SIG-M5 treated with dmso at 0.1 percent for 504 hours (cell line): Measurements from ENCODE around the gene UNC79.

Source experiments
- DNase-seq: peaks from one replicate; lab custom pipeline; 2025; ENCODE audit not compliant: unreplicated experiment; lab: John Stamatoyannopoulos, UW

UNC79 gene

GRCh38 chr14:93655078-93655750 lies 224.5 kb downstream of the UNC79 start:
- peak; percentile 46 for DNase-seq

GRCh38 chr14:93657875-93658274 lies 227.1 kb downstream of the UNC79 start:
- DNase-seq, result no peak

DNA sequence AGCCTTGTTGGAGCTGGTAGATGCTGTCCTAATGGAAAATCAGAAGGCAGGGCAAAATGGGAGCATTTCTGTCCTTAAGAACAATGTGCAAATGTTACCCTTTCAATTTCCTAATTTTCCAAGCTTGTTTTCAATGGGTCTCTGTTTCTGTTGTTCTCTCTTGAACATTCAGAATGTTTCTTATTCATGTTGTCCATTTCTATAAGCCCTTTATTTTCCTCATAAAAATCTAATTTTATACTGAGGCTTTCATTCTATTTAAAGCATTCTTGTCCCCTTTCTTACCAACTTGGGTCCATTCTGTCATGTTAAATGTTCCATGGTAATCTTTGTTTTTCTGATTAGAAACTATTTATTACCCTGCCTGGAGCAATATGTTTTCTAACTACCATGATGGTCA lies 232.6 kb downstream of the UNC79 start:
- DNase-seq, result no peak

DNA sequence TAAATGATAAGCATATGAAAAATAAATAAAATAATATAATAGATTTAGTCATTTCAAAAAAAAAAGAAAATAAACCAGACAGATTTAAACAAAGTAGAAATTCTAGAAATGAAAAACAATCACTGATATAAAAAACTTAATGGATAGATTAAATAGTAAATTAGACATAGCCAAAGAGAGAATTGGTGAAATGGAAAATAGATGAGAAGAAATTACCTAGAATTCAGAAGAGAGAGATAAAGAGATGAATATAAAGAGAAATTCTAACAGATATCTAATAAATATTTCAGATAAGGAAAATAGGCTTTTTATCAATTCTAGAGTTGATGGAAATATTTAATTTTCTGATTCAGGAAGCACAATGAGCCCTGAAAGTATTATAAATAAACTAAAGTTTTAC lies 234.4 kb downstream of the UNC79 start:
- no peak for DNase-seq

GRCh38 chr14:93669632-93670031 lies 238.9 kb downstream of the UNC79 start:
- DNase-seq, result no peak

GRCh38 chr14:93674343-93674742 lies 243.6 kb downstream of the UNC79 start:
- DNase-seq, result no peak

DNA sequence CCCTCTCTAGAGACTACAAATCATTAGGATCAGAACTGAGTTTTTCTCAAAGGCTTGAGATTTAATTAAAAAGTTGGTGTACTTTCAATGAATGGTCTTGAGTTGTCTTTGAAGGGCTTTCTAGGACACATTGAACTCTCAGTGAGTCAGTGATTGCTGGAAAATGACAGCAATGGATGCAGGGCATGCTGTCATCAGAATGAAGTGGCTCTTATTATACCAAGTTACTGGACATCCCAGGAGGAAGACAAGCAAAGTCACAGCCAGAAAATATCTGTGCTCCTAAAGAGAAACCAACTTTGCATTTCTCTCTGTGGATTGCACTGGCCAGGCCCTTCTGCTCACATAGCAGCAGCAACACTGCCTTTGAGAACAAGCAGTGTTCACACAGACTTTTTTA lies 244.9 kb downstream of the UNC79 start:
- no peak for DNase-seq

- DNase-seq, result no peak
Observed at GRCh38 chr14:93676416-93676958, 245.7 kb downstream of the UNC79 start.

- DNase-seq, result no peak
Observed at GRCh38 chr14:93682459-93682858, 251.7 kb downstream of the UNC79 start.

GRCh38 chr14:93683226-93683625 lies 252.5 kb downstream of the UNC79 start:
- no peak for DNase-seq

DNA sequence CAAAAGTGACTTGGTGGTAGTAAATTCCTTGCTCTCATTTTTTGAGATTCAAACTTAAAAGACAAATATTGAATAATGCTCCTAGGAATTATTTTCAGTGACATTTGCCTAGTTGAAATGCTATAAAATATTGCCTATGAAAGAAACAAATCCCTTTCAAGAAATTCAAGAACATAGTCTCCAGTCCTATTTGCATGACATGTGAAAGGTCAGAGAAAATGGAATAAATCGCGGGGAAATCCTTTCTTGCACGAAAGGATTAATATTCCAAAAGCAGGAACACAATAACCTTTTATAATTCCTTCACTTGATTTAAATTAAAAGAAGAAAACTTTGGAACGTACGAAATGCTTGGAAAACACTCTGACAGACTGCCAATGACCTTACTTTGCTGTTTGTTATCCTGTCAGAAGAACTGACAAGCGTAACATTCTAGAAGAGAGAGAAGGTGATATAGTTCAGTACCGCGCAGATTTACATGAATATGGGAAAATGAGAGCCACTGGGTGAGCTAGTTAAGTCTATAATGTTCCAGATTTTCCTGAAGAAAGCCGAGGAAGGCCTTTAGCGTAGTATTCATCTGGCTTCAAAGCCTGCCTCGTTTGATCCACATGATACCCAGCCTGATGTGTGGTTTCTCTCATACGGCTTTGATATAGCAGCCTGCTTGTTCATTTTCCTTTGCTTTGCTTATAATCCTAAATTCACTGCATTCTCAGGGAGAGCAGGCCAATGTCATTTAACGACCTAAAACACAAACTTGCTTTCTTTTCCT lies 254.6 kb downstream of the UNC79 start:
- DNase-seq, result no peak

DNA sequence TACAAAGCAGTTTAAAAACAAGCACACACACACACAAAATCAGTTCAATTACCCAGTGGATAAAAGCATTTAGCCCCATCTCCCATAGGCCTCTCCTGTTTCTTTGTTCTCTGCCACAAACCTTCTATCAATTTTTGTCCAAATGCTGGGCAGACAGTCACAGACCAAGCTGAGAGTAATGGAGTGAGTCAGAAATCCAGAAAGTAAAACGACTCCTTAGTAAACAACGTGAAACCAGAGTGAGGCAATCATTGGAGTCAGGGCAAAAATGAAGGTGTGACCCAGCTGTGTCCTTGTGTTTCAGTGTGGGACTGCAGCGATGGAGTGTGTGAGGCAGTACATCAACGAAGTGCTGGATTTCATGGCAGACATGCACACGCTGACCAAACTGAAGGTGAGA lies 255.5 kb downstream of the UNC79 start:
- peak; percentile 14 for DNase-seq

DNA sequence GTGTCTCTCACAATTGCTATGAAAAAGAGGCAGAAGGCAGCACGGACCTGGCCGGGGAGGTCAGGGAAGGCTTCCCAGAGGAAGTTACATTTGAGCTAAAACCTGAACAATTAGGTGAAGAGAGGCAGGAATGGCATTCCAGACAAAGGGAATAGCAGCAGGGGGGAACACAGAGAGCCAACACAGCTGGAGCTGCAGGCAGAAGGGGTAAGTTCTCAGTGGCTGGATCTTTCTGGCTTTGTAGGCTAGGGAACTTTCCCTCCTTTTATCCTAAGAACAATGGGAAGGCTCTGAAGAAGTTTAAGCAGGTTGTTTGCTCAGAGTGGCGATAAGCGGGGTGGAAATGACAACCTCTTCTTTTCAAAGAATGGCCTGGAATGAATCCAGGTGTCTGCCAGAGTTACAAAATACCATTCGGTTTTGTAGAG lies 257.5 kb downstream of the UNC79 start:
- DNase-seq, result no peak

- no peak for DNase-seq
Observed at GRCh38 chr14:93688820-93689219, 258.1 kb downstream of the UNC79 start.

DNA sequence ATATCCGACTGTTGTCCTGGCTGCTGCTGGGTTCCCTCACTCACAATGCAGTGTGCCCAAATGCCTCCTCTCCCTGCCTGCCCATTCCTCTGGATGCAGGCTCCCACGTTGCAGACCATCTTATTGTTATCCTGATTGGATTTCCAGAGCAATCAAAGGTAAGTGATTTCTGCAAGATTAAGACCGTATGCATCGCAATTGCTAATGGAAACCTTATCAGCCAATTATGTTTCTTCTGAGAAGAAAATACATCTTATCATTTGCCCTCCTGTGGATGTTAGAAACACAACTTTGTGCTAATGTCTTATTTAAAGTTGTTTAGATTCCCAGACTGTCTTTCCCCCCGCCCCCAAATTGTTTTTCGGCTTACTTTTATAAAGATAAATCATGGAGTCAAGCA lies 259.4 kb downstream of the UNC79 start:
- DNase-seq, result no peak

DNA sequence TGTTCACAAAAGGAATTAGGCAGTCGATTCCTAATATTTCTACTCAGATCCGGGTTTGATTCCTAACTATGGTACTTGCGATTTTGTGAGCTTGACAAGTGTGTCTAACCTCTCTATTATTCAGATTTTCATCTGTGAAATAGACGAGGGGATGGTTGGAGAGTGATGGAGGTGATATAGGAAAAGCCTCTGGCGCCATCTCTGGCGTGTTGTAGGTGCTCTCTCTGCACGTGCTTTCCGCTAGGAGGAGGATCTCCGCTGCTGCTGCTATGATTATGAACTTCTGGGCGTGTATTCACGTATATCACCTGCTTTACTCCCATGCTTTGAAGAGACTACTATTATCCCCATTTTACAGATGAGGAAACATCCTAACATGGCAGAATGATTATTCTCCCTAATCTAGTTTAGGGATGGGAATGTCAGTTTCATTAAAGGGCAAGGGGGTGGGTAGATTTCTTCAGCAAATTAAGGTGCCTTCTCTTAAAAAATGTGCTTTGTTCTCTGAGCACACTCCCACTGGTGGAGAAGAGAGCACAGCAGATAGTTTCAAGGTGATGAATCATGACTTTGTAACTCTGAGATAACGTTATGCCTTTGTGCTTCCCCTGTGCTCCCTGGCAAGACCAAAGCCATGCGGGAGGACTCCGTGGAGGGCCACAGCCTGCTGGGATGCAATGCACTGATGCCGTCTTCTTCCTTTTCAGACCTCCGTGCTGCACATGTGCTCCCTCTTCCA lies 260.5 kb downstream of the UNC79 start:
- DNase-seq, result no peak

DNA sequence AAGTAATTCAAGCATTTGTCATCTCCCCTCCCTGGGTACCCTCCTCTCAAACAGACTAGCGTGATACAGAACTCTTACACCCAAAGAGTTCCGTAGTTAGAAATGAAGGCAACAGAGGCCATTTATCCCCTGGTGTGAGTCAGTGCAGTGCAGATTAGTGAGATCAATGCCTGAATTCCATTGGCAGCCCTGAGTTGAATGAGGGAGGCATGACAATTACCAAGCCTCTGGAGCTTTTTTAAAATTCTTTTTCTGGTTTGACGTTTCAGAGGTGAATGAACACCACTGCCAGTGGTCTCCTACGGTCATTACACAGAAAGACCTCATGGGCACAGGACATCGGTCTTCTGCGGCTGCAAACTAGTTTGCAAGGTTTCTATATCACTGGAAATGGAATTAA lies 263.2 kb downstream of the UNC79 start:
- no peak for DNase-seq

DNA sequence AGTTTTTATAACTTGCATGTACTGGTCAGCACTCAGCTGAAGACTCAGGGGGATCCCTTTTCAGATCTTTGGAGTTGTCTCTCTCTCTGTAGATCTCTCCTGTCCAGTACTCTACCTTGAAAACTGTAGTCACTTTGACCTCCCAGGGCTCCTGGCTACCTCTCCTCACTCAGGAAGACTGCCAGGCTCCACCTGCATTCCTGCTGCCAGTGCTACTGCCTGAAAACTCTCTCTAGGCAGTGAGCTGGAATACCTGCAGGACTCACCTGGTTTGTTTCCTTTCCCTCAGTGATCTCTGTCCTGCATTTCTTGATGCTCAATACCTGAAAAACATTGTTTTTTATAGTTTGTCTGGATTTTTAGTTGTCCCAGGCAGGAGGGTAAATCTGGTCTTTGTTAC lies 270.2 kb downstream of the UNC79 start:
- DNase-seq, result no peak

DNA sequence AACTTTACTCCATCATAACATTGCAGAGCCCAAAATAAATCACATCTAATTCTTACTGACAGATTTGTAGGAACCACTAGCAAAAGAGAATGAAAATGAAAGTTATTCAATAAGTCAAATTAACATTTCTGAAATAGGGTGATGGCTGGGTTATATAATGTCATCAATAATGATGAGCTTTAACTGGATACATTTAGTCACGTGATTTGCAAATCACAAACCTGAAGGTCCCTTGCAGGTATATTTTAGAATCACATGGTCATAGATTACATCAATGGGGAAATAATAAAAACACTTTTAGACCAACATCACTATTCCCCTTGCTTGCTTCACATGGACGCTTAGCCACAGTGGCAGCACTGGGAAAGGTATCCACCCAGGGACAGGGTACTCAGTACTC lies 270.8 kb downstream of the UNC79 start:
- no peak for DNase-seq

- no peak for DNase-seq
Observed at GRCh38 chr14:93702946-93703345, 272.2 kb downstream of the UNC79 start.

DNA sequence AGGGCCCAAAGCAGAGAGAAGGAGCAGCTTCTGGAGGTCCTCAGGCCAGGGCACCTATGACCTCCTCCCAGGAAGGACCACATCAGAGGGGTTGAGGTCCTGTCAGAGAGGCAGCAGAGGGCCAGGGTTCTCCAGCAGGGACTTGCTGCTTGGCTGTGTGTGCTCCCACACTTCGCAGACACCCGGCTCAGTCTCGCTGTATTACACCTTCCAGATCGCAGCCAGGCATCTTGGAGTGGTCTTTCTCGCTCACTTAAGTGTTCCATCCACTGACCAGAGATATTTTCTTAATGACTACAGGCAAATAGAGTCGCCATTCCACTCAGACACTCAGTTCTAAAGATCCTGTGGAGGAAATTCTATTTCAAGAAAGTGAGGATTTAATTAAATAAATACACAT lies 273.2 kb downstream of the UNC79 start:
- DNase-seq, result no peak
